ENCODE measurements around the gene DNAH2.

DNAH2 gene

GRCh38 chr17:7676533-7676932, 41.0 kb upstream of the DNAH2 start:
- H3K27ac ChIP-seq: no peak overlapping the region
- H3K4me1 ChIP-seq (ENCODE audit: low read depth, poor library complexity, severe bottlenecking): no peaks in the 10 kb centered on the region
- no peaks in the 10 kb centered on the region for H3K27me3 ChIP-seq (ENCODE audit: insufficient read depth, low read depth)
- no peak overlapping the region for H3K9ac ChIP-seq
- H3K79me2 ChIP-seq (ENCODE audit: insufficient read depth, low read depth): no peaks in the 10 kb centered on the region; the same call in 1 of the 2 replicates
- H4K20me1 ChIP-seq (ENCODE audit: insufficient read depth): no peaks in the 10 kb centered on the region
- H3K4me2 ChIP-seq: no peak overlapping the region
- no peak for TF ChIP-seq CTCF (conservative IDR thresholded peaks at IDR 0.05; ENCODE audit: low read depth, low read length)
- H3K36me3 ChIP-seq (ENCODE audit: insufficient read depth): no peaks in the 10 kb centered on the region
- no peak overlapping the region for H3K4me3 ChIP-seq (IDR thresholded peaks at IDR 0.05; ENCODE audit: insufficient read depth, low read depth, low read length)
- H2AFZ ChIP-seq (ENCODE audit: low read depth): no peak overlapping the region

GRCh38 chr17:7677388-7678067, 40.0 kb upstream of the DNAH2 start:
- Histone ChIP-seq H3K27ac (no peak overlapping the region), H3K9ac (no peak overlapping the region), H4K20me1 (ENCODE audit: insufficient read depth) (no peaks in the 10 kb centered on the region), H3K79me2 (ENCODE audit: insufficient read depth, low read depth) (peaks cover 4% of the 10 kb centered on the region; the same call in 1 of the 2 replicates), H3K4me2 (no peak overlapping the region), H2AFZ (ENCODE audit: low read depth) (no peak overlapping the region), H3K4me3 (IDR thresholded peaks at IDR 0.05; ENCODE audit: insufficient read depth, low read depth, low read length) (no peak overlapping the region), H3K27me3 (ENCODE audit: insufficient read depth, low read depth) (no peaks in the 10 kb centered on the region), H3K4me1 (ENCODE audit: low read depth, poor library complexity, severe bottlenecking) (no peaks in the 10 kb centered on the region), H3K36me3 (ENCODE audit: insufficient read depth) (no peaks in the 10 kb centered on the region)
- TF ChIP-seq CTCF (conservative IDR thresholded peaks at IDR 0.05; ENCODE audit: low read depth, low read length): no peak

GRCh38 chr17:7684851-7685532, 32.6 kb upstream of the DNAH2 start:
- no peak overlapping the region for H2AFZ ChIP-seq (ENCODE audit: low read depth)
- H4K20me1 ChIP-seq (ENCODE audit: insufficient read depth): no peaks in the 10 kb centered on the region
- no peak for TF ChIP-seq CTCF (conservative IDR thresholded peaks at IDR 0.05; ENCODE audit: low read depth, low read length)
- H3K4me3 ChIP-seq (IDR thresholded peaks at IDR 0.05; ENCODE audit: insufficient read depth, low read depth, low read length): no peak overlapping the region
- no peak overlapping the region for H3K27ac ChIP-seq
- no peaks in the 10 kb centered on the region for H3K27me3 ChIP-seq (ENCODE audit: insufficient read depth, low read depth)
- peaks cover 44% of the 10 kb centered on the region; the same call in 1 of the 2 replicates for H3K79me2 ChIP-seq (ENCODE audit: insufficient read depth, low read depth)
- no peaks in the 10 kb centered on the region for H3K36me3 ChIP-seq (ENCODE audit: insufficient read depth)
- H3K4me1 ChIP-seq (ENCODE audit: low read depth, poor library complexity, severe bottlenecking): no peaks in the 10 kb centered on the region
- peak overlapping the region; percentile 21 for H3K4me2 ChIP-seq
- no peak overlapping the region for H3K9ac ChIP-seq

- Histone ChIP-seq H3K4me1 (ENCODE audit: low read depth, poor library complexity, severe bottlenecking) (no peaks in the 10 kb centered on the region), H3K4me3 (IDR thresholded peaks at IDR 0.05; ENCODE audit: insufficient read depth, low read depth, low read length) (no peak overlapping the region), H3K27ac (peak overlapping the region; percentile 81), H3K79me2 (ENCODE audit: insufficient read depth, low read depth) (peaks cover 44% of the 10 kb centered on the region; the same call in 1 of the 2 replicates), H3K4me2 (peak overlapping the region; percentile 33), H3K36me3 (ENCODE audit: insufficient read depth) (no peaks in the 10 kb centered on the region), H3K9ac (peak overlapping the region; percentile 27; the same call in 1 of the 2 replicates), H2AFZ (ENCODE audit: low read depth) (no peak overlapping the region), H4K20me1 (ENCODE audit: insufficient read depth) (no peaks in the 10 kb centered on the region), H3K27me3 (ENCODE audit: insufficient read depth, low read depth) (no peaks in the 10 kb centered on the region)
- no peak for TF ChIP-seq CTCF (conservative IDR thresholded peaks at IDR 0.05; ENCODE audit: low read depth, low read length)
These were observed 31.9 kb upstream of the DNAH2 start for GRCh38 chr17:7685533-7686221.
